H7 (cell line): ENCODE data around the gene ZNF708. TPM values are rescaled to one million over a fixed set of nuclear protein-coding genes. Genes with fewer than 3 reads are reported as not detected.
"Not testable (repeated sequence)": the region's sequence is repeated elsewhere in the genome, so short reads cannot be mapped to it uniquely, and the experiment has no call there.

Source experiments
- DNase-seq: peaks from one replicate; pipeline ENCODE4 v3.0.0; 2012
- H3K27me3 ChIP-seq: 2 replicates; pipeline ENCODE4 v1.6.0; 2011; ENCODE audit warnings: mild to moderate bottlenecking, low read length; ENCODE audit not compliant: control insufficient read depth, insufficient read depth
- H3K36me3 ChIP-seq: replicated peaks from 2 replicates; pipeline ENCODE4 v1.5.1; 2011; ENCODE audit warnings: low read length; ENCODE audit not compliant: control insufficient read depth, insufficient read depth
- H3K4me3 ChIP-seq: 2 replicates; pipeline ENCODE4 v1.5.1; 2011; ENCODE audit warnings: low read depth, mild to moderate bottlenecking, control low read depth, low read length, moderate library complexity; ENCODE audit not compliant: insufficient read depth
- total RNA-seq: library from RNA; depleted of rRNA; stranded (reverse); fragments of >200 nt; shearing (Covaris generic); gene quantifications from 2 replicates; pipeline ENCODE4 v1.2.3, GENCODE V29; 2014; rRNA removed

Gene ZNF708
- total RNA-seq, result 6.5 and 7.6 TPM in 2 replicates

GRCh38 chr19:21328885-21329605 lies at the start of gene ZNF708:
ZNF708 (minus strand) TSS chr19:21329410; CDS start chr19:21329212, 198 bp downstream.
- H3K27me3 ChIP-seq, result no peaks in the 10 kb centered on the region
- peak within 1 kb of the TSS; percentile 84 for H3K4me3 ChIP-seq
- H3K36me3 ChIP-seq, result peaks cover 2% of the 10 kb centered on the region
- DNase-seq, result peak; percentile 88

- no peaks in the 10 kb centered on the region for H3K27me3 ChIP-seq
- DNase-seq, result no peak
- no peak overlapping the region for H3K4me3 ChIP-seq
- peaks cover 10% of the 10 kb centered on the region for H3K36me3 ChIP-seq
Observed at GRCh38 chr19:21362291-21362690, 33.1 kb upstream of the ZNF708 start.

- Histone ChIP-seq H3K27me3 (no peaks in the 10 kb centered on the region), H3K36me3 (peaks cover 4% of the 10 kb centered on the region), H3K4me3 (peak within 1 kb of the TSS; percentile 75)
- DNase-seq, result peak; percentile 90
Observed at GRCh38 chr19:21358768-21359451, 29.7 kb upstream of the ZNF708 start, which contains the start of gene ZNF738. ZNF738 (plus strand) TSS chr19:21359000; CDS start chr19:21359141, 141 bp downstream.

- no peak for DNase-seq
Observed at GRCh38 chr19:21352830-21353229, 23.6 kb upstream of the ZNF708 start.

GRCh38 chr19:21344841-21345240 lies 15.6 kb upstream of the ZNF708 start:
- H3K36me3 ChIP-seq, DNase-seq, H3K4me3 ChIP-seq, H3K27me3 ChIP-seq: not testable (repeated sequence)

More at GRCh38 chr19:21352830-21353229, 23.6 kb upstream of the ZNF708 start:
- no peaks in the 10 kb centered on the region for H3K36me3 ChIP-seq
- H3K27me3 ChIP-seq, result no peaks in the 10 kb centered on the region
- H3K4me3 ChIP-seq, result no peak overlapping the region

- no peaks in the 10 kb centered on the region for H3K36me3 ChIP-seq
- H3K4me3 ChIP-seq, result no peak overlapping the region
- no peaks in the 10 kb centered on the region for H3K27me3 ChIP-seq
Observed at GRCh38 chr19:21335721-21336120, 6.5 kb upstream of the ZNF708 start.

GRCh38 chr19:21328406-21328805 lies 804 bp downstream of the ZNF708 start:
- H3K4me3 ChIP-seq, result peak overlapping the region; percentile 84

More at GRCh38 chr19:21335721-21336120, 6.5 kb upstream of the ZNF708 start:
- DNase-seq, result no peak

GRCh38 chr19:21326169-21326568 lies 3.0 kb downstream of the ZNF708 start:
- Histone ChIP-seq H3K36me3 (peaks cover 2% of the 10 kb centered on the region), H3K4me3 (no peak overlapping the region), H3K27me3 (no peaks in the 10 kb centered on the region)
- DNase-seq, result no peak

More at GRCh38 chr19:21328406-21328805, 804 bp downstream of the ZNF708 start:
- no peaks in the 10 kb centered on the region for H3K27me3 ChIP-seq
- H3K36me3 ChIP-seq, result peaks cover 2% of the 10 kb centered on the region
- DNase-seq, result peak; percentile 44

GRCh38 chr19:21323000-21323399 lies 6.2 kb downstream of the ZNF708 start:
- Histone ChIP-seq H3K36me3 (peaks cover 2% of the 10 kb centered on the region), H3K4me3 (no peak overlapping the region), H3K27me3 (no peaks in the 10 kb centered on the region)
- no peak for DNase-seq

- DNase-seq, result no peak
- H3K4me3 ChIP-seq, result no peak overlapping the region
- no peaks in the 10 kb centered on the region for H3K27me3 ChIP-seq
- H3K36me3 ChIP-seq, result no peaks in the 10 kb centered on the region; the same call in 1 of the 2 replicates
Observed at GRCh38 chr19:21322528-21322927, 6.7 kb downstream of the ZNF708 start.

- DNase-seq, result no peak
Observed at GRCh38 chr19:21321996-21322395, 7.2 kb downstream of the ZNF708 start.

GRCh38 chr19:21321134-21321533 lies 8.1 kb downstream of the ZNF708 start:
- no peaks in the 10 kb centered on the region for H3K27me3 ChIP-seq
- no peak overlapping the region for H3K4me3 ChIP-seq
- no peaks in the 10 kb centered on the region; the same call in 1 of the 2 replicates for H3K36me3 ChIP-seq
- no peak for DNase-seq

More at GRCh38 chr19:21321996-21322395, 7.2 kb downstream of the ZNF708 start:
- no peak overlapping the region for H3K4me3 ChIP-seq
- no peaks in the 10 kb centered on the region for H3K27me3 ChIP-seq
- no peaks in the 10 kb centered on the region; the same call in 1 of the 2 replicates for H3K36me3 ChIP-seq

GRCh38 chr19:21317821-21318220 lies 11.4 kb downstream of the ZNF708 start:
- DNase-seq, result no peak
- Histone ChIP-seq H3K4me3 (no peak overlapping the region), H3K27me3 (no peaks in the 10 kb centered on the region), H3K36me3 (no peaks in the 10 kb centered on the region)

GRCh38 chr19:21314676-21315075 lies 14.5 kb downstream of the ZNF708 start:
- H3K27me3 ChIP-seq, result no peaks in the 10 kb centered on the region
- DNase-seq, result no peak
- H3K4me3 ChIP-seq, result no peak overlapping the region
- no peaks in the 10 kb centered on the region; the same call in 1 of the 2 replicates for H3K36me3 ChIP-seq

GRCh38 chr19:21312807-21313206 lies 16.4 kb downstream of the ZNF708 start:
- DNase-seq, H3K27me3 ChIP-seq, H3K36me3 ChIP-seq, H3K4me3 ChIP-seq: not testable (repeated sequence)
